A549 (cell line): ENCODE measurements around the gene GBF1. TPM values are rescaled to one million over a fixed set of nuclear protein-coding genes. Genes with fewer than 3 reads are reported as not detected.

Experiments
- ATAC-seq, 2 experiments: fragments of 200-7000 bp in 1 of 2; fragments of >200 bp in 1 of 2; cut with Nextera tagmentation in 1 of 2; cut with Tn5 transposase in 1 of 2; 3 replicates each; pipeline versions ENCODE4 v1.8.0 to v1.9.1; 2018 to 2020; ENCODE audit warnings: mild to moderate bottlenecking in 1 of 2, moderate library complexity in 1 of 2
- CTCF ChIA-PET: fragments of 300-600 bp; sonication (Branson Sonifier 250); formaldehyde crosslinking; extraction: SDS; loops from one replicate; lab custom pipeline; 2021; ENCODE audit warnings: antibody characterized with exemption, inconsistent platforms; lab: Yijun Ruan, JAX
- POLR2A ChIA-PET: fragments of 350-600 bp; formaldehyde crosslinking; extraction: SDS; loops from one replicate; lab custom pipeline; 2021; ENCODE audit warnings: antibody characterized with exemption, inconsistent platforms; lab: Yijun Ruan, JAX
- DNase-seq, 2 experiments: peaks; one replicate each; pipeline versions ENCODE4 v3.0.0 to v3.0.0-alpha.2; 2011 to 2016; ENCODE audit warnings: low read depth in 1 of 2, low spot score in 1 of 2
- FAIRE-seq: peaks from 2 replicates; lab custom pipeline; 2011; peaks lifted over from hg19 to GRCh38; lab: Jason Lieb, UNC
- H3K27ac ChIP-seq, 2 experiments: fragments of >200 bp; sonication (Bioruptor Twin); formaldehyde crosslinking; 3 replicates each; pipeline ENCODE4 v1.5.1; 2016 to 2017
- H3K4me1 ChIP-seq: fragments of >200 bp; sonication (Bioruptor Twin); formaldehyde crosslinking; 3 replicates; pipeline ENCODE4 v1.6.1; 2016
- H3K4me2 ChIP-seq: fragments of >200 bp; sonication (Bioruptor Twin); formaldehyde crosslinking; 3 replicates; pipeline ENCODE4 v1.6.1; 2016
- H3K4me3 ChIP-seq: fragments of >200 bp; sonication (Bioruptor Twin); formaldehyde crosslinking; 3 replicates; pipeline ENCODE4 v1.5.1; 2016
- H3K9me3 ChIP-seq: fragments of >200 bp; sonication (Bioruptor Twin); formaldehyde crosslinking; 3 replicates; pipeline ENCODE4 v1.6.1; 2016
- BCL3 ChIP-seq: fragments of >200 bp; sonication (Bioruptor Twin); formaldehyde crosslinking; IDR thresholded peaks from 3 replicates; pipeline ENCODE4 v1.6.1; 2016
- CBX2 ChIP-seq: fragments of 200-600 bp; sonication (generic); IDR thresholded peaks from 2 replicates; pipeline ENCODE4 v1.6.1; 2016; ENCODE audit warnings: low read depth, mild to moderate bottlenecking, borderline replicate concordance
- CHD2 ChIP-seq: fragments of 150-350 bp; IDR thresholded peaks from 2 replicates; pipeline ENCODE4 v1.6.1; 2014; ENCODE audit warnings: low read length; ENCODE audit not compliant: partially characterized antibody
- ESRRA ChIP-seq: fragments of 150-350 bp; IDR thresholded peaks from 2 replicates; pipeline ENCODE4 v1.6.1; 2014; ENCODE audit warnings: mild to moderate bottlenecking, low read length, borderline replicate concordance
- FOXS1 ChIP-seq: fragments of 250-450 bp; sonication (Bioruptor Pico); IDR thresholded peaks from 2 replicates; pipeline ENCODE4 v1.5.0; 2020; ENCODE audit warnings: mild to moderate bottlenecking, moderate library complexity
- GATA3 ChIP-seq: IDR thresholded peaks from 2 replicates; pipeline ENCODE4 v1.6.1; 2012; ENCODE audit warnings: borderline replicate concordance
- HOXA7 ChIP-seq: fragments of 250-450 bp; sonication (Bioruptor Pico); IDR thresholded peaks from 2 replicates; pipeline ENCODE4 v1.5.0; 2020; ENCODE audit warnings: mild to moderate bottlenecking, moderate library complexity
- HOXB13 ChIP-seq: fragments of 250-450 bp; sonication (Bioruptor Pico); IDR thresholded peaks from 2 replicates; pipeline ENCODE4 v1.5.0; 2020; ENCODE audit warnings: low read depth, mild to moderate bottlenecking, moderate library complexity
- HOXB5 ChIP-seq: fragments of 250-450 bp; sonication (Bioruptor Pico); IDR thresholded peaks from 2 replicates; pipeline ENCODE4 v1.5.0; 2020; ENCODE audit warnings: mild to moderate bottlenecking, moderate library complexity
- MAZ ChIP-seq: fragments of 150-350 bp; IDR thresholded peaks from 2 replicates; pipeline ENCODE4 v1.6.1; 2014; ENCODE audit warnings: antibody characterized with exemption, low read depth, low read length, borderline replicate concordance
- MYC ChIP-seq: IDR thresholded peaks from 2 replicates; pipeline ENCODE4 v1.6.1; 2012; ENCODE audit warnings: mild to moderate bottlenecking, inconsistent platforms, low read length, improper control_type of control experiment, borderline replicate concordance
- NR3C1 ChIP-seq: fragments of >200 bp; sonication (Bioruptor Twin); formaldehyde crosslinking; IDR thresholded peaks from 3 replicates; pipeline ENCODE4 v1.6.1; 2017
- PBX3 ChIP-seq: IDR thresholded peaks from 2 replicates; pipeline ENCODE4 v1.6.1; 2012
- POLR2AphosphoS2 ChIP-seq: conservative IDR thresholded peaks from 2 replicates; pipeline ENCODE4 v1.6.1; 2012; ENCODE audit warnings: low read length, improper control_type of control experiment, inconsistent platforms
- REST ChIP-seq: fragments of 200-600 bp; sonication (generic); IDR thresholded peaks from 2 replicates; pipeline ENCODE4 v1.6.1; 2016; ENCODE audit warnings: antibody characterized with exemption, mild to moderate bottlenecking, moderate library complexity
- SMC3 ChIP-seq: fragments of >200 bp; sonication (Bioruptor Twin); formaldehyde crosslinking; IDR thresholded peaks from 3 replicates; pipeline ENCODE4 v1.6.1; 2018; ENCODE audit warnings: inconsistent platforms
- ZFP36 ChIP-seq: fragments of 450-650 bp; IDR thresholded peaks from 2 replicates; pipeline ENCODE4 v1.6.1; 2014; ENCODE audit warnings: borderline replicate concordance; ENCODE audit not compliant: partially characterized antibody
- ZNF302 ChIP-seq: fragments of 250-450 bp; sonication (Bioruptor Pico); IDR thresholded peaks from 2 replicates; pipeline ENCODE4 v1.9.0; 2021; ENCODE audit warnings: inconsistent platforms, mild to moderate bottlenecking, moderate library complexity
- whole genome bisulfite sequencing: methylation state at CpG from one replicate; pipeline ENCODE4 v1.1.6; 2017; ENCODE audit errors: missing lambda C conversion rate; 5-methylcytosine and 5-hydroxymethylcytosine counted together
- polyA plus RNA-seq, 4 experiments: library from polyadenylated mRNA; depleted of rRNA in 3 of 4; stranded (reverse); fragments of >200 nt; fragmentation: RNase III in 1 of 4; extraction: RNeasy Plus Mini Kit Qiagen cat#74134 plus additional on column Dnase treatment in 1 of 4; gene quantifications; 2 replicates in 3 of 4; 3 replicates in 1 of 4; pipeline ENCODE4 v1.2.3, GENCODE V29; 2011 to 2017
- TF ChIP-seq, protein P1 (sequence below): fragments of 150-350 bp; IDR thresholded peaks from 2 replicates; pipeline ENCODE4 v1.6.1; 2014; ENCODE audit warnings: low read depth, mild to moderate bottlenecking, low read length

The GBF1 gene
- polyA plus RNA-seq, 2 of the 4 experiments (the other 2 are of a cell fraction) = 20.4 to 21.3 TPM

GRCh38 chr10:102407425-102408130 is 162.2 kb downstream of the GBF1 start:
- no peak overlapping the region for H3K27ac ChIP-seq
- H3K4me1 ChIP-seq = peaks cover 2% of the 10 kb centered on the region
- DNase-seq (no peak), FAIRE-seq (no peak), ATAC-seq (no peak; a peak in 1 of 6 replicates)
- H3K4me3 ChIP-seq = no peak overlapping the region
- no peak overlapping the region for H3K4me2 ChIP-seq
- ChIA-PET POLR2A (no interaction called here), CTCF (interaction anchor here (0.9 to 16.2 kb wide), 8 partner anchors 8 to 179 kb away, joined by 3 to 337 read pairs (median 4); partner anchors contain the start of genes CUEDC2, FBXL15 and NFKB2)
- TF ChIP-seq MAZ = no peak
- TF ChIP-seq POLR2AphosphoS2 = peak; percentile 94; the same call in 1 of the 2 replicates
- H3K9me3 ChIP-seq = no peaks in the 10 kb centered on the region
- 81% methylated on average over 13 of the region's 13 CpGs for WGBS

GRCh38 chr10:102408131-102408727 is 162.9 kb downstream of the GBF1 start:
- ChIA-PET CTCF (interaction anchor here (0.9 to 16.2 kb wide), 7 partner anchors 9 to 179 kb away, joined by 3 to 337 read pairs (median 4); partner anchors contain the start of genes CUEDC2, FBXL15 and NFKB2), POLR2A (no interaction called here)
- 79% methylated on average over 14 of the region's 14 CpGs for WGBS
- FAIRE-seq = no peak
- TF ChIP-seq HOXA7 (CRISPR knock-in tag) (no peak), PBX3 (no peak), MAZ (no peak), ZFP36 (no peak), HOXB13 (CRISPR knock-in tag) (no peak), HOXB5 (CRISPR knock-in tag) (no peak), CBX2 (no peak), SMC3 (no peak), GATA3 (no peak), MYC (no peak), REST (no peak), FOXS1 (CRISPR knock-in tag) (no peak), NR3C1 (no peak), CHD2 (no peak), ZNF302 (no peak), BCL3 (no peak), ESRRA (no peak)
- TF ChIP-seq, protein P1, sequence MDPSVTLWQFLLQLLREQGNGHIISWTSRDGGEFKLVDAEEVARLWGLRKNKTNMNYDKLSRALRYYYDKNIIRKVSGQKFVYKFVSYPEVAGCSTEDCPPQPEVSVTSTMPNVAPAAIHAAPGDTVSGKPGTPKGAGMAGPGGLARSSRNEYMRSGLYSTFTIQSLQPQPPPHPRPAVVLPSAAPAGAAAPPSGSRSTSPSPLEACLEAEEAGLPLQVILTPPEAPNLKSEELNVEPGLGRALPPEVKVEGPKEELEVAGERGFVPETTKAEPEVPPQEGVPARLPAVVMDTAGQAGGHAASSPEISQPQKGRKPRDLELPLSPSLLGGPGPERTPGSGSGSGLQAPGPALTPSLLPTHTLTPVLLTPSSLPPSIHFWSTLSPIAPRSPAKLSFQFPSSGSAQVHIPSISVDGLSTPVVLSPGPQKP = no peak
- Histone ChIP-seq H3K27ac (no peak overlapping the region), H3K4me3 (peak overlapping the region; percentile 65), H3K4me2 (peak overlapping the region; percentile 93), H3K4me1 (peaks cover 2% of the 10 kb centered on the region; the same call in 1 of the 3 replicates), H3K9me3 (no peaks in the 10 kb centered on the region)
- peak; percentile 1; a peak in 1 of 6 replicates for ATAC-seq
- DNase-seq = no peak
